WTC11 (cell line): Measurements from ENCODE around the gene EBPL.

Experiments
- ELF4 ChIP-seq: sonication (generic); formaldehyde crosslinking; IDR thresholded peaks from 2 replicates; pipeline ENCODE4 v1.8.1; 2022; ENCODE audit warnings: low read depth, mild to moderate bottlenecking, moderate library complexity, missing genetic modification reagents
- NFE2L1 ChIP-seq: sonication (generic); formaldehyde crosslinking; IDR thresholded peaks from 2 replicates; pipeline ENCODE4 v1.8.1; 2023; ENCODE audit warnings: missing genetic modification reagents
- ZNF121 ChIP-seq: sonication (generic); formaldehyde crosslinking; IDR thresholded peaks from 2 replicates; pipeline ENCODE4 v1.8.0; 2023; ENCODE audit warnings: missing genetic modification reagents
- ZNF416 ChIP-seq: fragments of 250-450 bp; sonication (Bioruptor Pico); IDR thresholded peaks from 2 replicates; pipeline ENCODE4 v1.9.0; 2021; ENCODE audit warnings: mild to moderate bottlenecking, inconsistent platforms
- TF ChIP-seq, protein P1 (sequence below): fragments of 200-600 bp; IDR thresholded peaks from 2 replicates; pipeline ENCODE4 v1.8.0; 2022; ENCODE audit warnings: antibody characterized with exemption
- TF ChIP-seq, protein P2 (sequence below): sonication (generic); formaldehyde crosslinking; conservative IDR thresholded peaks from 2 replicates; pipeline ENCODE4 v1.8.1; 2022; ENCODE audit warnings: mild to moderate bottlenecking, missing genetic modification reagents
- TF ChIP-seq, protein P3 (sequence below): sonication (generic); formaldehyde crosslinking; IDR thresholded peaks from 2 replicates; pipeline ENCODE4 v1.8.1; 2023; ENCODE audit warnings: mild to moderate bottlenecking, missing genetic modification reagents, moderate library complexity
- TF ChIP-seq, protein P4 (sequence below): sonication (generic); formaldehyde crosslinking; IDR thresholded peaks from 2 replicates; pipeline ENCODE4 v1.8.1; 2023; ENCODE audit warnings: mild to moderate bottlenecking, missing genetic modification reagents, moderate library complexity

DNA sequence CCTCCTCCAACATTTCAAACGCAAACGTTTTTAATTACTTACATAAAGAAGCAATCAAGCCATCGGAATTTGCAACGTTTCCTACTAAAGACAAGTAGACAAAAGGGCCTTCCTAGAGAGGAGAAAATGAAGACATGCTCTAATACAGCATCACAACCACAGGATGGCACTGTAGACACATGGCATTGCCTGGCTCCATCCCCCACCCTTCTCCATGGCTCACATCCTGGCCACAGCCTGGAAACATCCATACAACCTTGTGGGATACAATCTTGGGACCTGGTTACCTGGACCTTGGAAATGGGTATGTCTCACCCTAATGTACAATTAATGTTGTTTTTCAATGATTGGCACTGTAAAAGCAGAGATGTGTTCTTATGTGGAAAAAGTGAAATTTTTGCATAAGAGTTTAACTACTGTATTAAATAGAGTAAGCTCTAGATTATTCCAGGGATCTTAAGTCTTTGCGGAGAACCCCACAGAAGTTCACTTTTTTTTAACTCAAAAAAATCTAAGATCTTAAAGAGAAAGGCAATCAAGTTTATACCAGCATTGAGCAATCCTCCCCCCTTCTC lies 21.5 kb downstream of the EBPL start:
- TF ChIP-seq ZNF416 (no peak), ELF4 (no peak), ZNF121 (CRISPR knock-in tag) (no peak), NFE2L1 (CRISPR knock-in tag) (no peak)
- TF ChIP-seq, protein P1, sequence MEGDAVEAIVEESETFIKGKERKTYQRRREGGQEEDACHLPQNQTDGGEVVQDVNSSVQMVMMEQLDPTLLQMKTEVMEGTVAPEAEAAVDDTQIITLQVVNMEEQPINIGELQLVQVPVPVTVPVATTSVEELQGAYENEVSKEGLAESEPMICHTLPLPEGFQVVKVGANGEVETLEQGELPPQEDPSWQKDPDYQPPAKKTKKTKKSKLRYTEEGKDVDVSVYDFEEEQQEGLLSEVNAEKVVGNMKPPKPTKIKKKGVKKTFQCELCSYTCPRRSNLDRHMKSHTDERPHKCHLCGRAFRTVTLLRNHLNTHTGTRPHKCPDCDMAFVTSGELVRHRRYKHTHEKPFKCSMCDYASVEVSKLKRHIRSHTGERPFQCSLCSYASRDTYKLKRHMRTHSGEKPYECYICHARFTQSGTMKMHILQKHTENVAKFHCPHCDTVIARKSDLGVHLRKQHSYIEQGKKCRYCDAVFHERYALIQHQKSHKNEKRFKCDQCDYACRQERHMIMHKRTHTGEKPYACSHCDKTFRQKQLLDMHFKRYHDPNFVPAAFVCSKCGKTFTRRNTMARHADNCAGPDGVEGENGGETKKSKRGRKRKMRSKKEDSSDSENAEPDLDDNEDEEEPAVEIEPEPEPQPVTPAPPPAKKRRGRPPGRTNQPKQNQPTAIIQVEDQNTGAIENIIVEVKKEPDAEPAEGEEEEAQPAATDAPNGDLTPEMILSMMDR = peak; percentile 26; the same call in 1 of the 2 replicates
- TF ChIP-seq, protein P2, sequence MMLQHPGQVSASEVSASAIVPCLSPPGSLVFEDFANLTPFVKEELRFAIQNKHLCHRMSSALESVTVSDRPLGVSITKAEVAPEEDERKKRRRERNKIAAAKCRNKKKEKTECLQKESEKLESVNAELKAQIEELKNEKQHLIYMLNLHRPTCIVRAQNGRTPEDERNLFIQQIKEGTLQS (CRISPR knock-in tag) = no peak
- TF ChIP-seq, protein P3, sequence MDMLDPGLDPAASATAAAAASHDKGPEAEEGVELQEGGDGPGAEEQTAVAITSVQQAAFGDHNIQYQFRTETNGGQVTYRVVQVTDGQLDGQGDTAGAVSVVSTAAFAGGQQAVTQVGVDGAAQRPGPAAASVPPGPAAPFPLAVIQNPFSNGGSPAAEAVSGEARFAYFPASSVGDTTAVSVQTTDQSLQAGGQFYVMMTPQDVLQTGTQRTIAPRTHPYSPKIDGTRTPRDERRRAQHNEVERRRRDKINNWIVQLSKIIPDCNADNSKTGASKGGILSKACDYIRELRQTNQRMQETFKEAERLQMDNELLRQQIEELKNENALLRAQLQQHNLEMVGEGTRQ (CRISPR knock-in tag) = no peak
- TF ChIP-seq, protein P4, sequence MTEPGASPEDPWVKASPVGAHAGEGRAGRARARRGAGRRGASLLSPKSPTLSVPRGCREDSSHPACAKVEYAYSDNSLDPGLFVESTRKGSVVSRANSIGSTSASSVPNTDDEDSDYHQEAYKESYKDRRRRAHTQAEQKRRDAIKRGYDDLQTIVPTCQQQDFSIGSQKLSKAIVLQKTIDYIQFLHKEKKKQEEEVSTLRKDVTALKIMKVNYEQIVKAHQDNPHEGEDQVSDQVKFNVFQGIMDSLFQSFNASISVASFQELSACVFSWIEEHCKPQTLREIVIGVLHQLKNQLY (CRISPR knock-in tag) = no peak
